ACHN (cell line): Measurements from ENCODE around the gene EFCAB13.

ENCODE experiments used
- DNase-seq: peaks from one replicate; pipeline ENCODE4 v3.0.0-alpha.2; 2015
- in situ Hi-C: cut with HindIII; loops from 2 replicates; pipeline ENCODE4 v1.10.0; 2017; ENCODE audit warnings: low sequenced_read_pairs, low pct_ligation_motif_present, low pct_unique_long_range_greater_than_20kb

The EFCAB13 gene

GRCh38 chr17:47291242-47291873 is 32.4 kb upstream of the EFCAB13 start:
- in situ Hi-C loops = no loop called here
- DNase-seq = no peak

- DNase-seq = no peak
- in situ Hi-C loops = no loop called here
Observed at GRCh38 chr17:47292206-47292605, 31.5 kb upstream of the EFCAB13 start.

GRCh38 chr17:47295037-47295873 is 28.5 kb upstream of the EFCAB13 start:
- in situ Hi-C loops = no loop called here
- DNase-seq = no peak

GRCh38 chr17:47295874-47296255 is 27.9 kb upstream of the EFCAB13 start:
- DNase-seq = no peak
- in situ Hi-C loops = no loop called here

- in situ Hi-C loops = no loop called here
- DNase-seq = no peak
Observed at GRCh38 chr17:47297661-47298400, 25.9 kb upstream of the EFCAB13 start.

GRCh38 chr17:47298712-47299111 is 25.0 kb upstream of the EFCAB13 start:
- in situ Hi-C loops = no loop called here
- no peak for DNase-seq

GRCh38 chr17:47299239-47299910 is 24.4 kb upstream of the EFCAB13 start:
- no peak for DNase-seq

GRCh38 chr17:47300718-47301117 is 23.0 kb upstream of the EFCAB13 start:
- in situ Hi-C loops = no loop called here
- DNase-seq = no peak

More at GRCh38 chr17:47299239-47299910, 24.4 kb upstream of the EFCAB13 start:
- in situ Hi-C loops = no loop called here

GRCh38 chr17:47301161-47301560 is 22.6 kb upstream of the EFCAB13 start:
- no peak for DNase-seq
- in situ Hi-C loops = no loop called here

- DNase-seq = no peak
- in situ Hi-C loops = no loop called here
Observed at GRCh38 chr17:47301831-47302230, 21.9 kb upstream of the EFCAB13 start.

GRCh38 chr17:47304186-47304585 is 19.6 kb upstream of the EFCAB13 start:
- no peak for DNase-seq
- in situ Hi-C loops = no loop called here

- peak; percentile 96 for DNase-seq
- in situ Hi-C loops = no loop called here
Observed at GRCh38 chr17:47305302-47305923, 18.3 kb upstream of the EFCAB13 start.

- in situ Hi-C loops = no loop called here
- DNase-seq = no peak
Observed at GRCh38 chr17:47310186-47310733, 13.5 kb upstream of the EFCAB13 start.

GRCh38 chr17:47311420-47311819 is 12.3 kb upstream of the EFCAB13 start:
- in situ Hi-C loops = no loop called here
- no peak for DNase-seq

- DNase-seq = peak; percentile 80
- in situ Hi-C loops = no loop called here
Observed at GRCh38 chr17:47315451-47316266, 8.1 kb upstream of the EFCAB13 start.

- in situ Hi-C loops = no loop called here
- no peak for DNase-seq
Observed at GRCh38 chr17:47316311-47316710, 7.4 kb upstream of the EFCAB13 start.

- DNase-seq = no peak
- in situ Hi-C loops = no loop called here
Observed at GRCh38 chr17:47317119-47317518, 6.6 kb upstream of the EFCAB13 start.
